OCI-LY3 (cell line): Measurements from ENCODE around the gene C14orf119.

ENCODE experiments used
- H2AFZ ChIP-seq: fragments of 200-600, 300-600 bp; shearing (Covaris generic); 2 replicates; pipeline ENCODE4 v1.6.0; 2014; ENCODE audit warnings: antibody characterized with exemption, low read depth, low read length
- H3K27ac ChIP-seq: fragments of 200-600, 300-600 bp; sonication (generic); 2 replicates; pipeline ENCODE4 v1.5.1; 2014; ENCODE audit warnings: mild to moderate bottlenecking, low read length, moderate library complexity, mixed read lengths
- H3K27me3 ChIP-seq: fragments of 200-600, 300-600 bp; sonication (generic); 2 replicates; pipeline ENCODE4 v1.6.1; 2014; ENCODE audit warnings: low read depth, low read length, mixed read lengths
- H3K36me3 ChIP-seq: fragments of 200-600, 300-600 bp; sonication (generic); replicated peaks from 2 replicates; pipeline ENCODE3; 2014; ENCODE audit warnings: low read depth, low read length, mixed read lengths
- H3K4me1 ChIP-seq: fragments of 300-600, 200-600 bp; sonication (generic); 2 replicates; pipeline ENCODE4 v1.6.1; 2014; ENCODE audit warnings: low read length, mixed read lengths
- H3K4me2 ChIP-seq: fragments of 200-600, 300-600 bp; sonication (generic); 2 replicates; pipeline ENCODE4 v1.6.1; 2014; ENCODE audit warnings: low read length, mixed read lengths
- H3K4me3 ChIP-seq: fragments of 300-600, 200-600 bp; sonication (generic); 2 replicates; pipeline ENCODE4 v1.5.1; 2014; ENCODE audit warnings: antibody characterized with exemption, mild to moderate bottlenecking, low read length, moderate library complexity
- H3K79me2 ChIP-seq: fragments of 300-600, 200-600 bp; shearing (Covaris generic); 2 replicates; pipeline ENCODE4 v1.6.1; 2014; ENCODE audit warnings: mild to moderate bottlenecking, low read length, mixed read lengths
- H3K9ac ChIP-seq: fragments of 300-600, 200-600 bp; shearing (Covaris generic); 2 replicates; pipeline ENCODE4 v1.6.0; 2014; ENCODE audit warnings: mild to moderate bottlenecking, low read length, moderate library complexity
- H3K9me3 ChIP-seq: fragments of 200-600, 300-600 bp; shearing (Covaris generic); 2 replicates; pipeline ENCODE4 v1.6.1; 2014; ENCODE audit warnings: low read length, mixed read lengths; ENCODE audit not compliant: insufficient read depth
- H4K20me1 ChIP-seq: fragments of 200-600, 300-600 bp; sonication (generic); 2 replicates; pipeline ENCODE4 v1.6.1; 2016; ENCODE audit warnings: low read length, mixed read lengths; ENCODE audit not compliant: insufficient read depth
- EZH2phosphoT487 ChIP-seq: fragments of 200-600 bp; shearing (Covaris generic); IDR thresholded peaks from 2 replicates; pipeline ENCODE4 v1.6.1; 2018; ENCODE audit warnings: antibody characterized with exemption, mixed run types, low read depth
- TF ChIP-seq, protein P1 (sequence below): fragments of 200-600, 300-600 bp; sonication (generic); IDR thresholded peaks from 2 replicates; pipeline ENCODE4 v1.5.1; 2014; ENCODE audit warnings: antibody characterized with exemption, low read length, low read depth

Gene C14orf119

DNA sequence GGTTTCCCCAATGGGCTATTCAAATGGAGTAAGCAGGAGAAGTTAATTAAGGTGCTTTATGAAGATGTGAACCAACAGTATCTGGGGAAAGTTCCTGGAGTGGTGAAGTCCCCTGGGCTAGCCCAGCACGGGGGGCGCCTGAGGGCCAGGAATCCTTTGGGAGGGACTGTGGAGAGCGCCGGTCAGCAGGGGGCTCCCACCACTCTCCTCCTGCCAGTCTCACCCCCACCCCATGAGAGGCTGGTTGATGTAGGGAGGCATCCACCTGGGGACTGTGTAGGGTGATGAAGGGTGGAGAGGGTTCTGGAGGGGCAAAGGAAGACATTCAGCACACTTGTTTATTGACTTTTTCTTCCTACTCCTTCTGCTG is 19.3 kb downstream of the C14orf119 start:
- Histone ChIP-seq H3K79me2 (no peaks in the 10 kb centered on the region), H3K9me3 (no peaks in the 10 kb centered on the region), H3K9ac (no peak overlapping the region), H3K4me1 (peaks cover 7% of the 10 kb centered on the region), H3K36me3 (no peaks in the 10 kb centered on the region), H3K4me3 (no peak overlapping the region), H3K27ac (no peak overlapping the region), H3K27me3 (peaks cover 50% of the 10 kb centered on the region), H4K20me1 (no peaks in the 10 kb centered on the region), H3K4me2 (no peak overlapping the region), H2AFZ (no peak overlapping the region)
- TF ChIP-seq EZH2phosphoT487, result no peak
- TF ChIP-seq, protein P1, sequence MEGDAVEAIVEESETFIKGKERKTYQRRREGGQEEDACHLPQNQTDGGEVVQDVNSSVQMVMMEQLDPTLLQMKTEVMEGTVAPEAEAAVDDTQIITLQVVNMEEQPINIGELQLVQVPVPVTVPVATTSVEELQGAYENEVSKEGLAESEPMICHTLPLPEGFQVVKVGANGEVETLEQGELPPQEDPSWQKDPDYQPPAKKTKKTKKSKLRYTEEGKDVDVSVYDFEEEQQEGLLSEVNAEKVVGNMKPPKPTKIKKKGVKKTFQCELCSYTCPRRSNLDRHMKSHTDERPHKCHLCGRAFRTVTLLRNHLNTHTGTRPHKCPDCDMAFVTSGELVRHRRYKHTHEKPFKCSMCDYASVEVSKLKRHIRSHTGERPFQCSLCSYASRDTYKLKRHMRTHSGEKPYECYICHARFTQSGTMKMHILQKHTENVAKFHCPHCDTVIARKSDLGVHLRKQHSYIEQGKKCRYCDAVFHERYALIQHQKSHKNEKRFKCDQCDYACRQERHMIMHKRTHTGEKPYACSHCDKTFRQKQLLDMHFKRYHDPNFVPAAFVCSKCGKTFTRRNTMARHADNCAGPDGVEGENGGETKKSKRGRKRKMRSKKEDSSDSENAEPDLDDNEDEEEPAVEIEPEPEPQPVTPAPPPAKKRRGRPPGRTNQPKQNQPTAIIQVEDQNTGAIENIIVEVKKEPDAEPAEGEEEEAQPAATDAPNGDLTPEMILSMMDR, result no peak

GRCh38 chr14:23115039-23115731 is 19.9 kb downstream of the C14orf119 start:
- H3K4me3 ChIP-seq, result no peak overlapping the region
- TF ChIP-seq, protein P1, result no peak
- TF ChIP-seq EZH2phosphoT487, result no peak
- H3K79me2 ChIP-seq, result no peaks in the 10 kb centered on the region
- no peak overlapping the region for H2AFZ ChIP-seq
- no peaks in the 10 kb centered on the region for H4K20me1 ChIP-seq
- H3K36me3 ChIP-seq, result no peaks in the 10 kb centered on the region
- H3K9ac ChIP-seq, result no peak overlapping the region
- no peaks in the 10 kb centered on the region for H3K9me3 ChIP-seq
- no peak overlapping the region for H3K27ac ChIP-seq
- H3K27me3 ChIP-seq, result peaks cover 44% of the 10 kb centered on the region
- H3K4me1 ChIP-seq, result peaks cover 13% of the 10 kb centered on the region
- no peak overlapping the region for H3K4me2 ChIP-seq

GRCh38 chr14:23115918-23116317 is 20.6 kb downstream of the C14orf119 start:
- no peaks in the 10 kb centered on the region for H3K9me3 ChIP-seq
- TF ChIP-seq EZH2phosphoT487, result no peak
- TF ChIP-seq, protein P1, result no peak
- no peaks in the 10 kb centered on the region for H4K20me1 ChIP-seq
- no peak overlapping the region for H3K4me2 ChIP-seq
- H3K79me2 ChIP-seq, result no peaks in the 10 kb centered on the region
- H3K4me1 ChIP-seq, result peaks cover 19% of the 10 kb centered on the region
- H2AFZ ChIP-seq, result no peak overlapping the region
- H3K27ac ChIP-seq, result no peak overlapping the region
- no peak overlapping the region for H3K4me3 ChIP-seq
- peaks cover 39% of the 10 kb centered on the region for H3K27me3 ChIP-seq
- no peaks in the 10 kb centered on the region for H3K36me3 ChIP-seq
- no peak overlapping the region for H3K9ac ChIP-seq

DNA sequence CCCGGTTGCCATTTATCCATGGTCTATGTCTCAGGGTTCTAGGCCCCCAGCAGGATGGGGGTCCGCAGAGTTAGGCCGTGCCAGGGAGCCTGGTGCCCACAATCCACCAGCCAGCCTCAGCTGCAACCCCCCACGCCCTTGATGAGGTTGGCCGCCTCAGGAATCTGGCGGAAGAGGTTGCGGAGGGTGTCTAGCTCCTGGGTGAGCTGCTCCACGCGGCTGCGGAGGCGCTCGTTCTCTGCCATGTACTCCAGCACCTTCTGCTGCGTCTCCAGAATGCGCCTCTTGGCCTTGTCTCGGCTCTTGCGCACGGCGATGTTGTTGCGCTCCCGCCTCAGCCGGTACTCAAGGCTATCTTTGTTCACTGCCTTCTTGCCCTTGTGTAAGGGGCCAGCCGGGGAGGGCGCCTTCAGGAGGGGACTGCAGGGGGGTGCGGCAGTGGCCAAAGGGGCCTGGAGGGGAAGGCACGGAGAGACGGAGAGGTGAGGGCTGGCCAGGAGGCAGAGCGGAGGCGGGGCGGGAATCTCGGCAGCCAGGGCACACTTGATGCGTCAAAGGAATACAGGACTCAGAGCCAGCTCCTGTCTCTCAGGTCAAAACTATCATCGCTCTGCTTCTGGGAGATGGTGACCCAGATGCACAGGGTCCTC is 22.2 kb downstream of the C14orf119 start:
- Histone ChIP-seq H3K27me3 (peaks cover 25% of the 10 kb centered on the region), H3K4me1 (peaks cover 29% of the 10 kb centered on the region), H3K4me2 (no peak overlapping the region), H3K36me3 (no peaks in the 10 kb centered on the region), H3K9me3 (no peaks in the 10 kb centered on the region), H3K4me3 (no peak overlapping the region), H3K27ac (no peak overlapping the region), H3K79me2 (no peaks in the 10 kb centered on the region), H3K9ac (no peak overlapping the region), H2AFZ (no peak overlapping the region), H4K20me1 (no peaks in the 10 kb centered on the region)
- TF ChIP-seq, protein P1, result no peak
- no peak for TF ChIP-seq EZH2phosphoT487
